HPDE6-E6E7 (cell line): Measurements from ENCODE around the gene SPG21.
"Not testable (repeated sequence)": the region's sequence is repeated elsewhere in the genome, so short reads cannot be mapped to it uniquely, and the experiment has no call there.

Experiments used
- DNase-seq: peaks from one replicate; pipeline ENCODE4 v3.0.0; 2011; ENCODE audit warnings: missing footprints; ENCODE audit errors: extremely low spot score

SPG21 gene

GRCh38 chr15:64989416-64990167 is at the start of gene SPG21:
Gene SPG21, minus strand, starts transcription at chr15:64989914. Its CDS starts 6,345 bp downstream, at chr15:64983569.
- peak; percentile 88 for DNase-seq

GRCh38 chr15:65038836-65039235 is 49.1 kb upstream of the SPG21 start:
- DNase-seq = no peak

- DNase-seq = no peak
These were observed 48.7 kb upstream of the SPG21 start for GRCh38 chr15:65038428-65038827.

GRCh38 chr15:65037309-65037708 is 47.6 kb upstream of the SPG21 start:
- DNase-seq = no peak

GRCh38 chr15:65034719-65035118 is 45.0 kb upstream of the SPG21 start:
- no peak for DNase-seq

- DNase-seq = peak; percentile 37
These were observed 44.0 kb upstream of the SPG21 start for GRCh38 chr15:65033659-65034269.

- DNase-seq = peak; percentile 70
These were observed 43.3 kb upstream of the SPG21 start for GRCh38 chr15:65032801-65033537.

- no peak for DNase-seq
These were observed 40.1 kb upstream of the SPG21 start for GRCh38 chr15:65029736-65030208.

GRCh38 chr15:65028921-65029735 is 39.4 kb upstream of the SPG21 start, which contains the start of gene MTFMT:
Gene MTFMT, minus strand, starts transcription at chr15:65029639. Its CDS starts 26 bp downstream, at chr15:65029613.
- DNase-seq = peak; percentile 94

- no peak for DNase-seq
These were observed 38.6 kb upstream of the SPG21 start for GRCh38 chr15:65028338-65028737.

GRCh38 chr15:65027593-65027992 is 37.9 kb upstream of the SPG21 start:
- DNase-seq = no peak

- DNase-seq = no peak
These were observed 37.0 kb upstream of the SPG21 start for GRCh38 chr15:65026756-65027155.

GRCh38 chr15:65021488-65021887 is 31.8 kb upstream of the SPG21 start:
- no peak for DNase-seq

- DNase-seq = no peak
These were observed 30.7 kb upstream of the SPG21 start for GRCh38 chr15:65020419-65020818.

- DNase-seq = not testable (repeated sequence)
These were observed 21.5 kb upstream of the SPG21 start for GRCh38 chr15:65011198-65011597.

GRCh38 chr15:65008983-65009382 is 19.3 kb upstream of the SPG21 start:
- DNase-seq = no peak

- DNase-seq = no peak
These were observed 17.2 kb upstream of the SPG21 start for GRCh38 chr15:65006876-65007275.

- no peak for DNase-seq
These were observed 15.3 kb upstream of the SPG21 start for GRCh38 chr15:65004993-65005392.

- no peak for DNase-seq
These were observed 8.1 kb upstream of the SPG21 start for GRCh38 chr15:64997745-64998375.

GRCh38 chr15:64997066-64997465 is 7.4 kb upstream of the SPG21 start:
- DNase-seq = no peak

- DNase-seq = no peak
These were observed 3.6 kb upstream of the SPG21 start for GRCh38 chr15:64993290-64993689.
